Mononuclear cell (primary cell): ENCODE results near the gene SPATA17. TPM values are rescaled to one million over a fixed set of nuclear protein-coding genes. Genes with fewer than 3 reads are reported as not detected.
"Not testable (repeated sequence)": the region's sequence is repeated elsewhere in the genome, so short reads cannot be mapped to it uniquely, and the experiment has no call there.

ENCODE experiments used
- H3K27me3 ChIP-seq: 2 replicates; pipeline ENCODE4 v1.6.0; 2011; ENCODE audit warnings: low read length, control low read depth; ENCODE audit not compliant: insufficient read depth
- H3K4me1 ChIP-seq: 2 replicates; pipeline ENCODE4 v1.5.1; 2011; ENCODE audit warnings: mild to moderate bottlenecking, low read length, control low read depth; ENCODE audit not compliant: insufficient read depth
- H3K4me3 ChIP-seq: 2 replicates; pipeline ENCODE4 v1.5.1; 2011; ENCODE audit warnings: mild to moderate bottlenecking, low read length, moderate library complexity
- H3K9me3 ChIP-seq: 2 replicates; pipeline ENCODE4 v1.5.1; 2011; ENCODE audit warnings: low read depth, mild to moderate bottlenecking, control low read depth, low read length
- total RNA-seq: library from RNA; depleted of rRNA; stranded (reverse); fragments of >200 nt; gene quantifications from one replicate; pipeline ENCODE4 v1.2.3, GENCODE V29; 2012

Gene SPATA17
- total RNA-seq: under 0.01 TPM

GRCh38 chr1:217630711-217631591 is at the start of gene SPATA17, which contains the start of gene GPATCH2:
TSS of gene SPATA17 (plus strand) at chr1:217631344. CDS start at chr1:217631379, 35 bp downstream.
TSS of gene GPATCH2 (minus strand) at chr1:217631090. CDS start at chr1:217630971, 119 bp downstream.
- Histone ChIP-seq H3K27me3 (no peaks in the 10 kb centered on the region), H3K4me3 (peak within 1 kb of the TSS; percentile 58), H3K9me3 (no peaks in the 10 kb centered on the region), H3K4me1 (peaks cover 13% of the 10 kb centered on the region)

- not testable (repeated sequence) for H3K4me3 ChIP-seq, H3K9me3 ChIP-seq, H3K4me1 ChIP-seq, H3K27me3 ChIP-seq
Observed at GRCh38 chr1:217584286-217584811, 46.8 kb upstream of the SPATA17 start.

GRCh38 chr1:217585577-217585976 is 45.6 kb upstream of the SPATA17 start:
- Histone ChIP-seq H3K27me3 (no peaks in the 10 kb centered on the region), H3K9me3 (no peaks in the 10 kb centered on the region), H3K4me3 (no peak overlapping the region), H3K4me1 (no peaks in the 10 kb centered on the region)

GRCh38 chr1:217586586-217586985 is 44.6 kb upstream of the SPATA17 start:
- no peaks in the 10 kb centered on the region for H3K4me1 ChIP-seq
- H3K9me3 ChIP-seq: no peaks in the 10 kb centered on the region
- H3K27me3 ChIP-seq: no peaks in the 10 kb centered on the region
- H3K4me3 ChIP-seq: no peak overlapping the region

- Histone ChIP-seq H3K4me1 (no peaks in the 10 kb centered on the region), H3K4me3 (no peak overlapping the region)
Observed at GRCh38 chr1:217590598-217590997, 40.5 kb upstream of the SPATA17 start.

GRCh38 chr1:217599154-217599553 is 32.0 kb upstream of the SPATA17 start:
- H3K27me3 ChIP-seq: no peaks in the 10 kb centered on the region
- no peak overlapping the region for H3K4me3 ChIP-seq
- no peaks in the 10 kb centered on the region for H3K4me1 ChIP-seq
- no peaks in the 10 kb centered on the region for H3K9me3 ChIP-seq

More at GRCh38 chr1:217590598-217590997, 40.5 kb upstream of the SPATA17 start:
- H3K9me3 ChIP-seq: no peaks in the 10 kb centered on the region
- H3K27me3 ChIP-seq: no peaks in the 10 kb centered on the region

- Histone ChIP-seq H3K9me3 (no peaks in the 10 kb centered on the region), H3K4me3 (no peak overlapping the region), H3K27me3 (no peaks in the 10 kb centered on the region), H3K4me1 (no peaks in the 10 kb centered on the region)
Observed at GRCh38 chr1:217602380-217602779, 28.8 kb upstream of the SPATA17 start.

GRCh38 chr1:217605390-217605789 is 25.8 kb upstream of the SPATA17 start:
- H3K27me3 ChIP-seq: no peaks in the 10 kb centered on the region
- H3K9me3 ChIP-seq: no peaks in the 10 kb centered on the region
- H3K4me3 ChIP-seq: no peak overlapping the region
- H3K4me1 ChIP-seq: no peaks in the 10 kb centered on the region

- Histone ChIP-seq H3K4me1 (no peaks in the 10 kb centered on the region), H3K4me3 (no peak overlapping the region), H3K9me3 (no peaks in the 10 kb centered on the region), H3K27me3 (no peaks in the 10 kb centered on the region)
Observed at GRCh38 chr1:217614200-217614712, 16.9 kb upstream of the SPATA17 start.

GRCh38 chr1:217617126-217617525 is 14.0 kb upstream of the SPATA17 start:
- no peaks in the 10 kb centered on the region for H3K27me3 ChIP-seq
- no peak overlapping the region for H3K4me3 ChIP-seq
- H3K4me1 ChIP-seq: no peaks in the 10 kb centered on the region
- no peaks in the 10 kb centered on the region for H3K9me3 ChIP-seq

GRCh38 chr1:217620814-217621213 is 10.3 kb upstream of the SPATA17 start:
- Histone ChIP-seq H3K4me1 (no peaks in the 10 kb centered on the region), H3K4me3 (no peak overlapping the region), H3K9me3 (no peaks in the 10 kb centered on the region), H3K27me3 (no peaks in the 10 kb centered on the region)

GRCh38 chr1:217622042-217622441 is 9.1 kb upstream of the SPATA17 start:
- Histone ChIP-seq H3K4me3 (no peak overlapping the region), H3K4me1 (no peaks in the 10 kb centered on the region), H3K27me3 (no peaks in the 10 kb centered on the region), H3K9me3 (no peaks in the 10 kb centered on the region)

- no peaks in the 10 kb centered on the region for H3K27me3 ChIP-seq
- H3K9me3 ChIP-seq: no peaks in the 10 kb centered on the region
- no peak overlapping the region for H3K4me3 ChIP-seq
- peaks cover 10% of the 10 kb centered on the region for H3K4me1 ChIP-seq
Observed at GRCh38 chr1:217626321-217626720, 4.8 kb upstream of the SPATA17 start.

- Histone ChIP-seq H3K9me3 (no peaks in the 10 kb centered on the region), H3K4me1 (peaks cover 13% of the 10 kb centered on the region), H3K27me3 (no peaks in the 10 kb centered on the region), H3K4me3 (no peak overlapping the region)
Observed at GRCh38 chr1:217627431-217627830, 3.7 kb upstream of the SPATA17 start.

GRCh38 chr1:217642455-217642854 is 11.3 kb downstream of the SPATA17 start:
- no peaks in the 10 kb centered on the region for H3K9me3 ChIP-seq
- H3K4me3 ChIP-seq: no peak overlapping the region
- peaks cover 9% of the 10 kb centered on the region for H3K27me3 ChIP-seq
- H3K4me1 ChIP-seq: no peaks in the 10 kb centered on the region
